K562 (cell line): ENCODE results near the gene EIF1. TPM values are rescaled to one million over a fixed set of nuclear protein-coding genes. Genes with fewer than 3 reads are reported as not detected.

Experiments used
- BACH1 ChIP-seq: fragments of 200-800 bp; sonication (Bioruptor generic); IDR thresholded peaks from 2 replicates; pipeline ENCODE4 v1.6.1; 2016; ENCODE audit warnings: missing genetic modification characterization, missing compliant biosample characterization
- FOXK2 ChIP-seq, 2 experiments: fragments of 450-650 bp; IDR thresholded peaks in 1 of 2; conservative IDR thresholded peaks in 1 of 2; 2 replicates each; pipeline ENCODE4 v1.6.1; 2016; ENCODE audit warnings: low read depth in 2 of 2, mild to moderate bottlenecking in 1 of 2
- JUND ChIP-seq, 2 experiments: IDR thresholded peaks; 2 replicates in 1 of 2; 3 replicates in 1 of 2; pipeline ENCODE4 v1.6.1; 2011; ENCODE audit warnings: borderline replicate concordance in 2 of 2, low read depth in 2 of 2, low read length in 2 of 2, improper control_type of control experiment in 1 of 2, missing biosample characterization in 1 of 2, missing genetic modification characterization in 1 of 2, missing genetic modification reagents in 1 of 2
- MAFG ChIP-seq: fragments of 450-650 bp; conservative IDR thresholded peaks from 2 replicates; pipeline ENCODE4 v1.6.1; 2016; ENCODE audit warnings: missing genetic modification characterization, missing compliant biosample characterization
- MAX ChIP-seq: sonication (generic); formaldehyde crosslinking; IDR thresholded peaks from 2 replicates; pipeline ENCODE4 v1.9.0; 2022; ENCODE audit warnings: mild to moderate bottlenecking, missing genetic modification reagents
- MAZ ChIP-seq, 2 experiments: fragments of 450-650 bp in 1 of 2; sonication (generic) in 1 of 2; formaldehyde crosslinking; IDR thresholded peaks in 1 of 2; conservative IDR thresholded peaks in 1 of 2; 2 replicates each; pipeline versions ENCODE4 v1.4.0 to v1.5.0; 2020; ENCODE audit warnings: mild to moderate bottlenecking in 1 of 2, missing genetic modification reagents in 1 of 2
- RCOR1 ChIP-seq, 2 experiments: IDR thresholded peaks; 2 replicates each; pipeline ENCODE4 v1.6.1; 2012; ENCODE audit warnings: low read depth in 2 of 2, low read length in 2 of 2, borderline replicate concordance in 1 of 2, improper control_type of control experiment in 1 of 2
- REST ChIP-seq, 2 experiments: fragments of 450-650 bp; formaldehyde crosslinking in 1 of 2; IDR thresholded peaks; 2 replicates each; pipeline versions ENCODE4 v1.4.0 to v1.6.1; 2014 to 2020; ENCODE audit warnings: mild to moderate bottlenecking in 2 of 2, borderline replicate concordance in 1 of 2, low read depth in 1 of 2
- RHOXF2B ChIP-seq: fragments of 250-450 bp; sonication (Bioruptor Pico); conservative IDR thresholded peaks from 2 replicates; pipeline ENCODE4 v1.5.1; 2021
- SPI1 ChIP-seq: IDR thresholded peaks from 2 replicates; pipeline ENCODE4 v1.6.1; 2011; ENCODE audit warnings: low read depth, low read length, control low read depth, borderline replicate concordance
- XRCC5 ChIP-seq: fragments of 200-400 bp; formaldehyde crosslinking; IDR thresholded peaks from 2 replicates; pipeline ENCODE4 v1.6.1; 2017; ENCODE audit warnings: low read depth, mild to moderate bottlenecking, low read length
- ZNF24 ChIP-seq: fragments of 450-650 bp; IDR thresholded peaks from 2 replicates; pipeline ENCODE4 v1.6.1; 2016
- ZNF263 ChIP-seq: sonication (generic); formaldehyde crosslinking; IDR thresholded peaks from 2 replicates; pipeline ENCODE4 v1.8.0; 2022; ENCODE audit warnings: mild to moderate bottlenecking, missing genetic modification reagents, borderline replicate concordance
- ZNF347 ChIP-seq: fragments of 450-650 bp; formaldehyde crosslinking; IDR thresholded peaks from 2 replicates; pipeline ENCODE4 v1.4.0; 2020; ENCODE audit warnings: low read depth, mild to moderate bottlenecking, moderate library complexity
- ZNF717 ChIP-seq: fragments of 250-450 bp; sonication (Bioruptor Pico); IDR thresholded peaks from 2 replicates; pipeline ENCODE4 v1.5.0; 2021
- polyA plus RNA-seq, 8 experiments: library from polyadenylated mRNA; depleted of rRNA in 4 of 8; stranded (reverse) in 5 of 8; unstranded in 3 of 8; fragments of >200 nt; fragmentation: Nextera tagmentation in 2 of 8; fragmentation: Illumina TruSeq in 1 of 8; extraction: Ambion mirVana in 2 of 8; extraction: Trizol in 1 of 8; gene quantifications; 2 replicates each; pipeline versions ENCODE4 v1.2.1 to v1.2.3, GENCODE V29; 2011 to 2014; ENCODE audit warnings: inconsistent platforms in 1 of 8, missing spikeins in 1 of 8
- total RNA-seq, 7 experiments: library from RNA; depleted of rRNA in 6 of 7; stranded (reverse); fragments of >200 nt in 6 of 7; fragmentation: Illumina TruSeq in 2 of 7; extraction: Trizol in 2 of 7; gene quantifications; 2 replicates each; pipeline versions ENCODE4 v1.2.1 to v1.2.3, GENCODE V29; 2011 to 2021; ENCODE audit warnings: low replicate concordance in 1 of 7

The EIF1 gene
- total and polyA plus RNA-seq, 9 of the 15 experiments (the other 6 are each of a cell fraction or from before 2014, with no cell fraction given) = 67.0 to 1,204 (median 320) TPM

- peak; percentile 45; the same call in 1 of the 2 replicates for TF ChIP-seq REST (IDR thresholded peaks at IDR 0.05; ENCODE audit: borderline replicate concordance)
- no peak for TF ChIP-seq REST (CRISPR knock-in tag; IDR thresholded peaks at IDR 0.05; ENCODE audit: low read depth)
- TF ChIP-seq ZNF717 = no peak
- no peak for TF ChIP-seq MAFG
- no peak for TF ChIP-seq MAX (CRISPR knock-in tag)
- TF ChIP-seq BACH1 (tag) = 0 out of 2 replicates have a peak, but pooled peaks have one; percentile 52
- no peak for TF ChIP-seq RHOXF2B (CRISPR knock-in tag)
- TF ChIP-seq MAZ (CRISPR knock-in tag; conservative IDR thresholded peaks at IDR 0.05 in 1 of 2, IDR thresholded peaks at IDR 0.05 in 1 of 2) = peak in 1 of 2 experiments; percentile 48; a peak in 1 of 4 replicates
- TF ChIP-seq XRCC5 = peak; percentile 52; the same call in 1 of the 2 replicates
- no peak for TF ChIP-seq ZNF347
- TF ChIP-seq ZNF24 = peak; percentile 94
- 0 out of 4 replicates have a peak, but pooled peaks of 1 of the 2 experiments have one; percentile 28 for TF ChIP-seq RCOR1 (IDR thresholded peaks at IDR 0.05; ENCODE audit: borderline replicate concordance in 1 of 2, low read depth in 2 of 2, low read length in 2 of 2)
- TF ChIP-seq ZNF263 (CRISPR knock-in tag) = no peak
- TF ChIP-seq SPI1 = peak; percentile 20; the same call in 1 of the 2 replicates
- TF ChIP-seq FOXK2 (conservative IDR thresholded peaks at IDR 0.05 in 1 of 2, IDR thresholded peaks at IDR 0.05 in 1 of 2; ENCODE audit: low read depth in 2 of 2) = 0 out of 4 replicates have a peak, but pooled peaks of 1 of the 2 experiments have one; percentile 25
- TF ChIP-seq JUND (IDR thresholded peaks at IDR 0.05; ENCODE audit: borderline replicate concordance, low read depth, low read length) = peak; percentile 26; the same call in 1 of the 2 replicates
- TF ChIP-seq JUND (tag; IDR thresholded peaks at IDR 0.05; ENCODE audit: borderline replicate concordance, low read depth, low read length) = no peak
Measured at GRCh38 chr17:41695954-41696757, 7.5 kb downstream of the EIF1 start (continued).
